CD1c-positive myeloid dendritic cell (primary cell): ENCODE results near the gene RXRA.

ENCODE experiments used
- DNase-seq: peaks from one replicate; pipeline ENCODE4 v3.0.0-alpha.2; 2016; ENCODE audit errors: extremely low spot score

Gene RXRA

DNA sequence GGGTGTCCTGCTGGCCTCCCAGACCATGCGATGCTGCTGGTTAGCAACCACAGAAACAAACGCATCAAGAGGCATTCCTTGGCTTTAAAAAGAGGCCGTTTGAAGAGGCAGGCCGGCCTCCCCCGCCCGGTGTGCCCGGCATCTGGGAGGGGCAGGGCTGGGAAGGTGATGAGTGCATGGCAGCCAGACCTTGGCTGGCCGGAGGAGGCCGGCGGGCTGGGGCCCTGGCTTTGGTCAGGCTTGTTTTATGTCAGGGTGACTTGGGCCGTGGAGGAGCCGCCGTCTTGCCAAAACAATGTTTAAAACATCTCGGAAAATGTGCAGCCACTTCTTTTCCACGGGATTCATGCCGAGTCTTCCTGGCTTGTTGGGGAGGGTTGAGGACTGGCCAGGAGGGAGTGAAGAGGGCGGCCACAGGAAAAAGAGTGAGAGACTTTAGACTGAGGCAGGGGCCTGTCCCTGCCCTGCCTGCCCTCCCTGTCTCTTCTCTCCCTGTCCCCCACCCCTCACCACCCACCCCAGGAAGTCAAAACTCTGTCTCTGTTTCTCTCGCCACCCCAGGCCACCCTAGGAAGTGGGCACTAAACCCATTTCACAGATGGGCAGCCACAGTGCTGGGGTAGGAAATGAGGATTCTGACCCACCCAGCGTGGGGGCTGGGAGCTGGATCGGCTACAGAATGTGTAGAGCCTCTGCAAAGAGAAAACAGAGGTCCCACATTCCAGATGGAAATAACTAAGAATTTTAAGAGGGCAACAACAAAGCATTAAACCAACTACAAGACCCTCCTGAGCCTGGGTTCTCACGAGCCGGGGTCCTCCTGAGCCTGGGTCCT lies 143.0 kb downstream of the RXRA start:
- DNase-seq, result no peak

DNA sequence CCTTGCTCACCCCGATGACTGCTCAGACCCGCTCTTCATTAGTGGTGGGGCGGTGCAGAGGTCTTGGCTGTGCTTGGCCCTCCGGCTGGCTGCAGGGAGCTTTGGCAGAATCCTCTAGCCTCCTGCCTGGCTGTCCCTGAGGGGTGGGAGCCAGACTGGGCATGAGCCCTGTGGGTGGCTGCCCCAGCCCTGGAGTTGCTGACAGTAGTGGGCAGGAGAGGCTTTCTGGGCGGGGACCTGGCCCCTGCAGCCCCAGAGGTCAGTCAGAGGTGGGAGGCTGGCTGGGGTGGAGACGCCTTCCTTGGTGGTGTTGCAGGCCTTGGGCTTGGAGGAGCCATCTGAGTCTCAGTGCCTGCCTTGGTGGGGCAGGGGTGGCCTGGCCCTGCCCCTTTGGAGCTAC lies 146.0 kb downstream of the RXRA start:
- DNase-seq, result no peak

DNA sequence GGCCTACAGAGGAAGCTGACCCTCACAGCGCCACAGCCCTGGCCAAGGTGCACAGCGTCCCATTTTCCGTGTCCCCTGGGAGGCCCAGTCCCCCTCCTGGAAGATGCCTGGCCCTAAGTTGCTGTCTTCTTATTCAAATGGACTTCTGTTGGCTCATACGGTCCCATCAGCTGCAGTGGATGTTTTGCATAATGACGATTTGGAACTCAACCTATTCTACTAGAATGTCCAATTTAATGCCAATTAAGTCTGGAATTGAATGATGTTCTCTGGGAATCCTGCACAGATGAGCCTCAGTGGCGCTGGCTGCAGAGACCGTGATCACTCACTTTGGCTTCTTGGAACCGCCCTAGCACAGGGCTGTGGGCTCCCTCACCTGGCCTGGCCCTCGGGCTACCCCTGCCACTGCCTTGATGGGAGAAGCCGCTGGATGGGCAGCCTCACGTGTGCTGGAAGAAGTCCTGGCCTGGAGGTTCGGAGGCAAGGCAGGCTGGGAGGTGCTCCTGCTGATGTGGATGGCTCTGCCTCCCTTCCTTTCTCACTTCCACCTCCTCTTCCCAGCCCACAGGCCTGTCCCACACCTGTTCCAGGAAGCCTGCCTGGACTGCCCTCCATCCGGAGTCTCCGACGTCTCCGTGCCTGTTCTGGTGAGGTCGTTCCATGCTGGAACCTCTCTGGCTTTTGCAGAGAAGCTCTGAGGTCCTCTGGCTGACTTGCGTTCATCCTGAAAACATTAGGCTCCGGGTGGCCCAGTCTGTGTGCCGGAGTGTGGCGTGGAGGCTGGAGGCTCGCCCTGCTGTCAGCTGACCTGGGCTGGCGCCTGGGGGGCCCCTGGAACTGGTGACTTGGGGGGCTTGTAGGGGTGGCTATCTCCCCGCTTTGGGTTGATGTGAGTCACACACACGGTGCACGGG lies 147.1 kb downstream of the RXRA start:
- DNase-seq, result no peak

DNA sequence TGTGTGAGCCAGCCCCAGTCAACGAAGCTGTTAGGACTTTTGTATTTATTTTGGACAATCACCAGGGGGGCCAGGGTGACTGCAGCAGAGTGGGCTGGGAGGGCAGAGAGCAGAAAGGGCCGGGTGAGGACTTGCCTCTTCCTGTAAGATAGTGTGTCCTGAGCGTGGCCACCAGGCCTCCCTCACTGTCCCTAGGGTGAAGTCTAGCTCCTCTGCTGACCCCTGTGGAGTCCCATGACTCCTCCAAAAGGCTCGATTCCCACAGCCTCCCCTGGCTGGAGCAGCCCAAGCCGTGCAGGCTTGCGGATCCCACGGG lies 147.8 kb downstream of the RXRA start:
- no peak for DNase-seq

DNA sequence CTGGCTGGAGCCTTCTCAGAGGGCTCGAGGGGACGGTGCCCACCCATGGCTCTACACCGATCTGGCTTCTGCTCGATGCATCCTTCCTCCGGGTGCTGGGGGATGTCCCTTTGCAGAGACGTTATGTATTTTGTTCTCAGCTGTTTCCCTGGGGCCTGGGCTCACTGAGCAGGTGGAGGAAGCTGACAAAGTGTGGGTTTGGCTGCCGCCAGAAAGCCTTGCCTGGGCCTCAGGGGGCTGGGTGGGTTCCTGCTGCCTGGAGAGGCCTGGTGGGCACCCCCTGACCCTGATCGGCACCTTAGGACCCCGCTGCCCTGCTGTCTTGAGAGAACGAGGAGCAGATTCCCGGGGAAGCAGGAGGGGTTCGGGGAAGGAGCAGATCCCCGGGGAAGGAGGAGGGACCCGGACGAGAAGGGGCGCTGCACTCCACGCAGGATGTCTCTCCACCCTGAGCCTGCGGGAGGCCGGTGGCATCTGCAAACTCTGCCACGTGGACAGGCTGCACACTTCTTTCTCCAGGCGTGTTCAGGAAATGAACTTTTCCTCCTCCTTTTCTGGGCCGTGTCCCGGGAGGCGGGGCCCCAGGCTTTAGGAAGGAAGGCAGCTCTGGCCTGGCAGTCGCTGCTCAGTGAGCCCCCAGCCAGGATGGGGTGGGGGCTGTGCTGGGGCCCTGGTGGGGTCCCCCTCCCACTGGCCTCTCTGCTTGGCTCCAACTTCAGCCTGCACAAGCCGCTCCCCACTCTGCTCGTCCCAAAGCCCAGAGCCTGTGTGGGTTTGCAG lies 148.9 kb downstream of the RXRA start:
- DNase-seq, result no peak

DNA sequence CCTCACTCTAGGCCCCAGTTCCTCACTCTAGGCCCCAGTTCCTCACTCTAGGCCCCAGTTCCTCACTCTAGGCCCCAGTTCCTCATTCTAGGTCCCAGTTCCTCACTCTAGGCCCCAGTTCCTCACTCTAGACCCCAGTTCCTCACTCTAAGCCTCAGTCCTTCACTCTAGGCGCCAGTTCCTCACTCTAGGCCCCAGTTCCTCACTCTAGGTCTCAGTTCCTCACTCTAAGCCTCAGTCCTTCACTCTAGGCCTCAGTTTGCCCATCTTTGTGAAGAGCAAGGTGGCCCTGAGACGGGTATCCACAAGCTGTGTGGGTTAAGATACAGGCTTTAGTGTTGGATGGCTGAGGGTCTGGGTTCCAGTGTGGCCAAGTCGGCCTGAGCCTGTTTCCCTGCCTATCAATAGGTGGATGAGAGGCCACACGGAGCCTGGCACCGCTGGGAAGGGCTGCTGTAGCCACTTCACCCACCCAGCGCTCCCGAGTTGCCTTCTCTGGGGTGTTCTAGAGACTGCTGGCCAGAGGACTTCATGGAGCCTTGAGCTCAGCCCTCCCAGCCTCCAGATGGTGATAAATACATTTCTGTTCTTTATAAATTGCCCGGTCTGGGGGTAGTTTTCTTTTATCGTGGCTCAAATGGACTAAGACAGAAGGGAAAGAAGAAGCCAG lies 150.2 kb downstream of the RXRA start:
- peak; percentile 56 for DNase-seq

GRCh38 chr9:134476942-134477335 lies 150.7 kb downstream of the RXRA start:
- DNase-seq, result no peak

- DNase-seq, result no peak
Observed at GRCh38 chr9:134477342-134477925, 151.2 kb downstream of the RXRA start.

- no peak for DNase-seq
Observed at GRCh38 chr9:134477927-134478326, 151.7 kb downstream of the RXRA start.

DNA sequence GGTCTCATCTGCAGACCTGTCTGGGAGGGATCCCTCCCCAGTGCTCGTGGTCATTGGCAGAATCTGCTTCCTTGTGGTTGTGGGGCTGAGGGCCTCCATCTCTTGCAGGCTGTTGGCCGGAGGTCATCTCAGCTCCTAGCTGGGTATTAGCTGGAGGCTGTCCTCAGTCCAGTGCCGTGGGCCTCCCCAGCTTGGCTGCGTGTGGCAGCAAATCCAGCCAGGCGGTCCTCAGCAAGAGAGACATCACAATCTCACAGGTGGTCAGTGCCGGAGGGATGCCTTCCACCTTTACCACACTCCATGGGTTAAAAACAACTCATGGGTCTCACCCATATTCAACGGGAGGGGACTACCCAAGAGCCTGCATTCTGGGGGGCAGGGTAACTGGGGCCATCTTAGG lies 155.5 kb downstream of the RXRA start:
- no peak for DNase-seq

- no peak for DNase-seq
Observed at GRCh38 chr9:134482226-134482625, 156.0 kb downstream of the RXRA start.

- DNase-seq, result no peak
Observed at GRCh38 chr9:134483361-134484184, 157.3 kb downstream of the RXRA start.

DNA sequence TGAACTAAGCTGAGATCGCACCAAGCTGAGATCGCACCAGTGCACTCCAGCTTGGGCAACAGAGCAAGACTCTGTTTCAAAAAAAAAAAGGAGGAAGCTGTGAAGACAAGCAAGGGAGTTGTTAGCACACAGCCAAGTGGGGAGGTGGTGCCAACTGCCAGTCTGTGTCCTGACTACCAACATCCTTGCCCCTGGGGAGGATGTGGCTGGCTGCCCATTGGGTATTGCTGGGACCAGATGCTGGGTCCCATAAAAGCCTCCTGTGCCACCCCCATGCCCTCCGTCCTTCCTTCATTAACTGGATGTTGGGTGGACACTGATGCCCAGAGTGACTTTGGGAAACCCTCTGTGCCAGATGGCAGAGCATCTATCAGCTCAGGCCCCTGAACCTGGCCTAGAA lies 158.2 kb downstream of the RXRA start:
- DNase-seq, result no peak

DNA sequence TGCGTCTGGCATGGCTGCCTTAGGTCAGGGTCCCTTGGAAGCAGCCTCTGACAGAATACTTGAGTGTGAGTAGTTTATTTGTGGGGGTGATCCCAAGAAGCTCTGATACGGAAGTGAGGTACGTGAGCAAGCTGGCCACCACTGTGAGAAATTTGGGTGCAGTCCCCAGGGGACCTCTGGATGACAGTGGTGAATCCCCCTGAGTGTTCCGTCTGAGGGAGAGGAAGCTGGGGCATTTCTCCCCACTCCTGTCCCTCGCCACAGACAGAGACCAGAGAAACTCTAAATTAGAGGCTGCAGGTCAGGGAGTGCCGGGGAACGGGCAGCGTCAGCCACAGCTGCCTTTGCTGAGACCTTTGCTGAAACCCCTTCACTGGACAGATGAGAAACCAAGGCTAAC lies 159.4 kb downstream of the RXRA start:
- DNase-seq, result no peak

DNA sequence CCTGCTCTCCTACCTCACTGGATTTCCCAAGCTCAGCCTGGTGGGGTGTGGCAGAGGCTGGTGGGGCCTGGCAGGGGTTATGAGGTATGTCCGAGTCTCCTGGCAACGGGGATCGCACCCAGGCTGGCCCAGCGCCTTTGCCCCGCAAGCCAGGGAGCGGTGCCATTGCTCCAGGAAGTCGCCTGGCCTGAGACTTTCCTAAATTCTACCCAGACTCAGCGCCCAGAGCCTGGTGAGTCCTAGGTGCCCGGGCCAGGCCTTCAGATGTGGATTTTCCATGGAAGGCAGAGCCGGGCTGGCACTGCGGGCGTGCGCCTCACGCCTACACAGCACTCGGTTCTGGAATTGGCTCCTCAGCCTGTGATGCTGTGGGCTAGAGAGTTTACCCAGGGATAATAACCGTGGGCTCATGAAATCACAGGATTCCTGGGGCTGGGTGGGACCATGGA lies 159.9 kb downstream of the RXRA start:
- DNase-seq, result no peak

- no peak for DNase-seq
Observed at GRCh38 chr9:134486596-134486995, 160.3 kb downstream of the RXRA start.
